ENCODE measurements around the gene ASS1. TPM values are rescaled to one million over a fixed set of nuclear protein-coding genes. Genes with fewer than 3 reads are reported as not detected.

ASS1 gene
- total RNA-seq, 1 donor from 2014 or later = 94.8 TPM

GRCh38 chr9:130484362-130485072 lies 39.8 kb downstream of the ASS1 start:
- Mint-ChIP-seq H3K36me3 (no peaks in the 10 kb centered on the region), H3K4me1 (peaks cover 17% of the 10 kb centered on the region), H3K4me3 (no peak overlapping the region), H3K27me3 (ENCODE audit: low read depth) (no peaks in the 10 kb centered on the region), H3K9me3 (no peaks in the 10 kb centered on the region), H3K27ac (no peak overlapping the region)
- DNase-seq (ENCODE audit: low spot score in 2 of 2, unreplicated experiment in 2 of 2) = no peak
- TF ChIP-seq CTCF (IDR thresholded peaks at IDR 0.05; ENCODE audit: unreplicated experiment) = no peak

- Mint-ChIP-seq H3K4me3 (no peak overlapping the region), H3K27me3 (ENCODE audit: low read depth) (no peaks in the 10 kb centered on the region), H3K9me3 (no peaks in the 10 kb centered on the region), H3K36me3 (no peaks in the 10 kb centered on the region), H3K27ac (no peak overlapping the region), H3K4me1 (peaks cover 17% of the 10 kb centered on the region)
- no peak for DNase-seq (ENCODE audit: low spot score in 2 of 2, unreplicated experiment in 2 of 2)
- TF ChIP-seq CTCF (IDR thresholded peaks at IDR 0.05; ENCODE audit: unreplicated experiment) = no peak
Observed at GRCh38 chr9:130486103-130486502, 41.3 kb downstream of the ASS1 start.

- DNase-seq (ENCODE audit: low spot score in 2 of 2, unreplicated experiment in 2 of 2) = no peak
- H3K4me3 Mint-ChIP-seq = no peak overlapping the region
- H3K9me3 Mint-ChIP-seq = no peaks in the 10 kb centered on the region
- TF ChIP-seq CTCF (IDR thresholded peaks at IDR 0.05; ENCODE audit: unreplicated experiment) = no peak
- peaks cover 14% of the 10 kb centered on the region for H3K4me1 Mint-ChIP-seq
- no peaks in the 10 kb centered on the region for H3K27me3 Mint-ChIP-seq (ENCODE audit: low read depth)
- no peak overlapping the region for H3K27ac Mint-ChIP-seq
- H3K36me3 Mint-ChIP-seq = no peaks in the 10 kb centered on the region
Observed at GRCh38 chr9:130487500-130487899, 42.7 kb downstream of the ASS1 start.

- no peak for TF ChIP-seq CTCF (IDR thresholded peaks at IDR 0.05; ENCODE audit: unreplicated experiment)
- Mint-ChIP-seq H3K9me3 (no peaks in the 10 kb centered on the region), H3K27me3 (ENCODE audit: low read depth) (no peaks in the 10 kb centered on the region)
Observed at GRCh38 chr9:130488621-130489330, 44.0 kb downstream of the ASS1 start.

GRCh38 chr9:130490981-130491380 lies 46.2 kb downstream of the ASS1 start:
- H3K4me3 Mint-ChIP-seq = no peak overlapping the region
- no peak for DNase-seq (ENCODE audit: low spot score in 2 of 2, unreplicated experiment in 2 of 2)
- peaks cover 18% of the 10 kb centered on the region for H3K36me3 Mint-ChIP-seq
- no peaks in the 10 kb centered on the region for H3K27me3 Mint-ChIP-seq (ENCODE audit: low read depth)
- H3K4me1 Mint-ChIP-seq = no peaks in the 10 kb centered on the region
- TF ChIP-seq CTCF (IDR thresholded peaks at IDR 0.05; ENCODE audit: unreplicated experiment) = no peak
- H3K27ac Mint-ChIP-seq = no peak overlapping the region
- peaks cover 11% of the 10 kb centered on the region for H3K9me3 Mint-ChIP-seq

More at GRCh38 chr9:130488621-130489330, 44.0 kb downstream of the ASS1 start:
- Mint-ChIP-seq H3K4me1 (peaks cover 3% of the 10 kb centered on the region), H3K4me3 (no peak overlapping the region), H3K36me3 (no peaks in the 10 kb centered on the region), H3K27ac (no peak overlapping the region)
- DNase-seq (ENCODE audit: low spot score in 2 of 2, unreplicated experiment in 2 of 2) = no peak
